Liver (tissue), 9 donors: ENCODE measurements around the gene LDHD. TPM values are rescaled to one million over a fixed set of nuclear protein-coding genes. Genes with fewer than 3 reads are reported as not detected.
"Not testable (repeated sequence)": the region's sequence is repeated elsewhere in the genome, so short reads cannot be mapped to it uniquely, and the experiment has no call there.

ENCODE experiments used
- DNase-seq: peaks from one replicate; pipeline ENCODE4 v3.0.0-alpha.2; 2017; ENCODE audit warnings: low spot score
- H3K27ac ChIP-seq, 2 donors: one replicate each; pipeline ENCODE4 v1.7.0; 2013; ENCODE audit warnings: inconsistent platforms in 2 of 2, low read length in 2 of 2, control low read depth in 1 of 2, low read depth in 1 of 2, mild to moderate bottlenecking in 1 of 2
- H3K27me3 ChIP-seq, 4 donors: one replicate each; pipeline versions ENCODE4 v1.6.1 to v1.7.0; 2013; ENCODE audit warnings: low read length in 3 of 4, inconsistent platforms in 1 of 4, mild to moderate bottlenecking in 1 of 4, moderate library complexity in 1 of 4; ENCODE audit not compliant: control insufficient read depth in 4 of 4, insufficient read depth in 4 of 4
- H3K36me3 ChIP-seq, 4 donors: one replicate each; pipeline versions ENCODE4 v1.6.1 to v1.7.0; 2013; ENCODE audit warnings: low read length in 3 of 4, mild to moderate bottlenecking in 3 of 4, low read depth in 1 of 4, moderate library complexity in 1 of 4; ENCODE audit not compliant: control insufficient read depth in 4 of 4, insufficient read depth in 3 of 4
- H3K4me1 ChIP-seq, 4 donors: one replicate each; pipeline versions ENCODE4 v1.6.1 to v1.7.0; 2013; ENCODE audit warnings: low read length in 3 of 4, mild to moderate bottlenecking in 3 of 4, moderate library complexity in 1 of 4; ENCODE audit not compliant: control insufficient read depth in 4 of 4, insufficient read depth in 4 of 4
- H3K4me3 ChIP-seq, 3 donors: one replicate each; pipeline versions ENCODE4 v1.6.1 to v1.7.0; 2013; ENCODE audit warnings: low read length in 3 of 3, control low read depth in 1 of 3, low read depth in 1 of 3, mild to moderate bottlenecking in 1 of 3
- H3K9ac ChIP-seq, 2 donors: one replicate each; pipeline ENCODE4 v1.7.0; 2013; ENCODE audit warnings: low read length in 2 of 2, mild to moderate bottlenecking in 2 of 2, moderate library complexity in 2 of 2, control low read depth in 1 of 2, low read depth in 1 of 2
- H3K9me3 ChIP-seq, 4 donors: one replicate each; pipeline versions ENCODE4 v1.6.1 to v1.7.0; 2013; ENCODE audit warnings: low read length in 3 of 4; ENCODE audit not compliant: control insufficient read depth in 4 of 4
- ATF3 ChIP-seq: IDR thresholded peaks from 2 replicates; pipeline ENCODE4 v1.6.1; 2016; ENCODE audit warnings: antibody characterized with exemption
- CTCF ChIP-seq: fragments of 150-350 bp; IDR thresholded peaks from 2 replicates; pipeline ENCODE4 v1.5.1; 2017; ENCODE audit warnings: improper control_type of control experiment, low read depth, low read length; ENCODE audit not compliant: missing input control
- EGR1 ChIP-seq, 2 donors: IDR thresholded peaks; 2 replicates each; pipeline ENCODE4 v1.6.1; 2016 to 2018; ENCODE audit warnings: antibody characterized with exemption in 2 of 2, low read depth in 2 of 2
- FOXA1 ChIP-seq: IDR thresholded peaks from 2 replicates; pipeline ENCODE4 v1.6.1; 2016; ENCODE audit warnings: antibody characterized with exemption
- FOXA2 ChIP-seq: IDR thresholded peaks from 2 replicates; pipeline ENCODE4 v1.6.1; 2016; ENCODE audit warnings: antibody characterized with exemption
- GABPA ChIP-seq, 2 donors: IDR thresholded peaks in 1 of 2; conservative IDR thresholded peaks in 1 of 2; 2 replicates each; pipeline ENCODE4 v1.6.1; 2016; ENCODE audit warnings: antibody characterized with exemption in 2 of 2, mild to moderate bottlenecking in 1 of 2, moderate library complexity in 1 of 2
- HNF4A ChIP-seq, 2 donors: conservative IDR thresholded peaks; 2 replicates each; pipeline ENCODE4 v1.6.1; 2016; ENCODE audit warnings: antibody characterized with exemption in 2 of 2, mild to moderate bottlenecking in 2 of 2
- HNF4G ChIP-seq: IDR thresholded peaks from 2 replicates; pipeline ENCODE4 v1.6.1; 2016; ENCODE audit warnings: antibody characterized with exemption
- JUND ChIP-seq, 2 donors: IDR thresholded peaks; 2 replicates each; pipeline ENCODE4 v1.6.1; 2016; ENCODE audit warnings: antibody characterized with exemption in 2 of 2
- MAX ChIP-seq: IDR thresholded peaks from 2 replicates; pipeline ENCODE4 v1.6.1; 2016; ENCODE audit warnings: antibody characterized with exemption
- NR2F2 ChIP-seq: IDR thresholded peaks from 2 replicates; pipeline ENCODE4 v1.6.1; 2016; ENCODE audit warnings: antibody characterized with exemption
- RAD21 ChIP-seq, 2 donors: IDR thresholded peaks; 2 replicates each; pipeline ENCODE4 v1.6.1; 2016; ENCODE audit warnings: antibody characterized with exemption in 2 of 2, mild to moderate bottlenecking in 2 of 2
- REST ChIP-seq: IDR thresholded peaks from 2 replicates; pipeline ENCODE4 v1.6.1; 2016; ENCODE audit warnings: antibody characterized with exemption, mild to moderate bottlenecking
- RXRA ChIP-seq, 2 donors: IDR thresholded peaks; 2 replicates each; pipeline ENCODE4 v1.6.1; 2017 to 2018; ENCODE audit warnings: antibody characterized with exemption in 2 of 2, mild to moderate bottlenecking in 1 of 2
- SP1 ChIP-seq: IDR thresholded peaks from 2 replicates; pipeline ENCODE4 v1.6.1; 2018; ENCODE audit warnings: antibody characterized with exemption, mild to moderate bottlenecking
- TAF1 ChIP-seq: conservative IDR thresholded peaks from 2 replicates; pipeline ENCODE4 v1.6.1; 2016; ENCODE audit warnings: antibody characterized with exemption, mild to moderate bottlenecking
- YY1 ChIP-seq: IDR thresholded peaks from 2 replicates; pipeline ENCODE4 v1.6.1; 2016; ENCODE audit warnings: antibody characterized with exemption, mild to moderate bottlenecking
- ZBTB33 ChIP-seq: IDR thresholded peaks from 2 replicates; pipeline ENCODE4 v1.6.1; 2016; ENCODE audit warnings: antibody characterized with exemption
- WGBS: extraction: QIAGEN DNeasy Blood & Tissue Kit; methylation state at CpG from one replicate; pipeline ENCODE4 v1.1.7; 2013; 5-methylcytosine and 5-hydroxymethylcytosine counted together
- polyA plus RNA-seq, 2 donors: library from polyadenylated mRNA; stranded (reverse) in 1 of 2; unstranded in 1 of 2; fragments of 200-250 nt in 1 of 2; fragments of >200 nt in 1 of 2; fragmentation: Nextera tagmentation in 1 of 2; extraction: Ambion mirVana in 1 of 2; gene quantifications; one replicate each; pipeline versions ENCODE4 v1.2.1 to v1.2.3, GENCODE V29; 2013 to 2015
- total RNA-seq, 2 donors: library from RNA; depleted of rRNA; stranded (reverse); fragments of >200 nt; gene quantifications; one replicate each; pipeline ENCODE4 v1.2.3, GENCODE V29; 2014
- donor health status: healthy.
- donor health status: healthy.
- donor health status: healthy.
- donor health status: healthy.
- donor health status: healthy.

The LDHD gene
- total and polyA plus RNA-seq, 4 donors: 27.7 to 84.1 (median 76.3) TPM

- DNase-seq: no peak
- no peak overlapping the region for H3K9ac ChIP-seq
- H3K27ac ChIP-seq: no peak overlapping the region
- no peak overlapping the region for H3K4me3 ChIP-seq
- TF ChIP-seq TAF1 (no peak), REST (no peak), ZBTB33 (no peak), FOXA1 (no peak), JUND (IDR thresholded peaks at IDR 0.05) (peak in 1 of 2 donors; percentile 16), MAX (no peak), YY1 (no peak), HNF4A (conservative IDR thresholded peaks at IDR 0.05) (peak in 1 of 2 donors; percentile 42), EGR1 (IDR thresholded peaks at IDR 0.05; ENCODE audit: low read depth in 2 of 2) (no peak), RAD21 (IDR thresholded peaks at IDR 0.05) (peak in 1 of 2 donors; percentile 66), GABPA (IDR thresholded peaks at IDR 0.05 in 1 of 2, conservative IDR thresholded peaks at IDR 0.05 in 1 of 2) (no peak), HNF4G (no peak), SP1 (peak; percentile 32), ATF3 (no peak), NR2F2 (no peak), CTCF (no peak), FOXA2 (no peak), RXRA (IDR thresholded peaks at IDR 0.05) (peak; percentile 50 to 88)
- H3K9me3 ChIP-seq: no peaks in the 10 kb centered on the region
- peaks cover 0 to 12% (median 8%) of the 10 kb centered on the region in 4 donors for H3K4me1 ChIP-seq
- WGBS: 40% methylated on average over 7 of the region's 7 CpGs
- H3K27me3 ChIP-seq: no peaks in the 10 kb centered on the region
- H3K36me3 ChIP-seq: peaks cover 0 to 3% (median 1%) of the 10 kb centered on the region in 4 donors
Measured at GRCh38 chr16:75092777-75093176, 23.8 kb downstream of the LDHD start.

- H3K36me3 ChIP-seq, DNase-seq, H3K4me3 ChIP-seq, H3K27me3 ChIP-seq, H3K27ac ChIP-seq, H3K9me3 ChIP-seq, H3K9ac ChIP-seq: not testable (repeated sequence)
- 88% methylated on average over 3 of the region's 3 CpGs for WGBS
- H3K4me1 ChIP-seq: peaks cover 3 to 19% (median 12%) of the 10 kb centered on the region in 4 donors
Measured at GRCh38 chr16:75091619-75092018, 25.0 kb downstream of the LDHD start.

- not testable (repeated sequence) for H3K27ac ChIP-seq, H3K9me3 ChIP-seq, H3K27me3 ChIP-seq, H3K9ac ChIP-seq, DNase-seq, H3K4me3 ChIP-seq, H3K36me3 ChIP-seq
- 94% methylated on average over 6 of the region's 6 CpGs for WGBS
- H3K4me1 ChIP-seq: peaks cover 3 to 19% (median 12%) of the 10 kb centered on the region in 4 donors
Measured at GRCh38 chr16:75090899-75091298, 25.7 kb downstream of the LDHD start.
